IMR-90 (cell line): ENCODE results near the gene ZNF84. TPM values are rescaled to one million over a fixed set of nuclear protein-coding genes. Genes with fewer than 3 reads are reported as not detected.

ENCODE experiments used
- ATAC-seq: fragments of 200-7000 bp; cut with Tn5 transposase; 2 replicates; pipeline ENCODE4 v1.9.1; 2020; ENCODE audit warnings: low read depth, mild to moderate bottlenecking, moderate library complexity
- BruUV-seq: library from RNA; stranded (reverse); fragments of 400-500 nt; replicated peaks from 2 replicates; lab custom pipeline; 2021; lab: Mats Ljungman, UMichigan
- CTCF ChIA-PET: fragments of 300-600 bp; formaldehyde crosslinking; extraction: SDS; loops from one replicate; lab custom pipeline; 2021; ENCODE audit warnings: antibody characterized with exemption; lab: Yijun Ruan, JAX
- POLR2A ChIA-PET: fragments of 300-600 bp; sonication (Branson Sonifier 250); formaldehyde crosslinking; loops from one replicate; lab custom pipeline; 2022; ENCODE audit warnings: antibody characterized with exemption; ENCODE audit not compliant: unreplicated experiment; lab: Charles Lee
- DNase-seq: peaks from one replicate; pipeline ENCODE4 v3.0.0; 2013
- H2AFZ ChIP-seq: replicated peaks from 2 replicates; pipeline ENCODE3; 2013; ENCODE audit warnings: low read length, mild to moderate bottlenecking; ENCODE audit not compliant: poor library complexity
- H2AK5ac ChIP-seq: 2 replicates; pipeline ENCODE4 v1.6.1; 2013; ENCODE audit warnings: low read depth, low read length, inconsistent platforms
- H2AK9ac ChIP-seq: replicated peaks from 2 replicates; pipeline ENCODE3; 2013; ENCODE audit warnings: mild to moderate bottlenecking, low read depth, low read length, moderate library complexity; ENCODE audit not compliant: poor library complexity
- H2BK120ac ChIP-seq: 2 replicates; pipeline ENCODE4 v1.6.1; 2013; ENCODE audit warnings: low read depth, low read length, inconsistent platforms
- H2BK15ac ChIP-seq: 3 replicates; pipeline ENCODE4 v1.6.1; 2013; ENCODE audit warnings: low read depth, low read length, inconsistent platforms
- H2BK20ac ChIP-seq: 2 replicates; pipeline ENCODE4 v1.6.1; 2013; ENCODE audit warnings: low read depth, mild to moderate bottlenecking, inconsistent platforms, low read length, moderate library complexity
- H2BK5ac ChIP-seq: 2 replicates; pipeline ENCODE4 v1.6.1; 2013; ENCODE audit warnings: mild to moderate bottlenecking, low read depth, low read length, inconsistent platforms; ENCODE audit not compliant: poor library complexity, severe bottlenecking
- H3K14ac ChIP-seq: replicated peaks from 2 replicates; pipeline ENCODE4 v1.6.1; 2013; ENCODE audit warnings: low read depth, low read length, inconsistent platforms
- H3K18ac ChIP-seq: 2 replicates; pipeline ENCODE4 v1.6.1; 2013; ENCODE audit warnings: low read depth, low read length, control low read depth
- H3K23ac ChIP-seq: 2 replicates; pipeline ENCODE4 v1.6.1; 2013; ENCODE audit warnings: low read depth, low read length, inconsistent platforms
- H3K27ac ChIP-seq: 2 replicates; pipeline ENCODE4 v1.5.1; 2013; ENCODE audit warnings: mild to moderate bottlenecking, control low read depth, low read length; ENCODE audit not compliant: insufficient read depth
- H3K27me3 ChIP-seq: 2 replicates; pipeline ENCODE4 v1.6.1; 2013; ENCODE audit warnings: low read length; ENCODE audit not compliant: control insufficient read depth, insufficient read depth
- H3K36me3 ChIP-seq: 2 replicates; pipeline ENCODE4 v1.6.1; 2013; ENCODE audit warnings: low read length, mixed read lengths; ENCODE audit not compliant: control insufficient read depth, insufficient read depth
- H3K4ac ChIP-seq: 2 replicates; pipeline ENCODE4 v1.6.1; 2013; ENCODE audit warnings: low read depth, low read length, inconsistent platforms
- H3K4me1 ChIP-seq: 2 replicates; pipeline ENCODE4 v1.6.1; 2013; ENCODE audit warnings: low read length, mixed read lengths; ENCODE audit not compliant: control insufficient read depth, insufficient read depth
- H3K4me2 ChIP-seq: 2 replicates; pipeline ENCODE4 v1.6.1; 2013; ENCODE audit warnings: low read depth, mild to moderate bottlenecking, control low read depth, low read length, moderate library complexity
- H3K4me3 ChIP-seq: 2 replicates; pipeline ENCODE4 v1.5.1; 2013; ENCODE audit warnings: low read depth, mild to moderate bottlenecking, control low read depth, low read length, moderate library complexity; ENCODE audit not compliant: insufficient read depth
- H3K56ac ChIP-seq: 2 replicates; pipeline ENCODE4 v1.6.1; 2013; ENCODE audit warnings: low read length, inconsistent platforms; ENCODE audit not compliant: insufficient read depth; ENCODE audit errors: extremely low read depth
- H3K79me1 ChIP-seq, 2 experiments: 2 replicates each; pipeline ENCODE4 v1.6.1; 2013; ENCODE audit warnings: low read length in 2 of 2, inconsistent platforms in 1 of 2, low read depth in 1 of 2
- H3K9ac ChIP-seq: 2 replicates; pipeline ENCODE4 v1.6.1; 2013; ENCODE audit warnings: low read depth, low read length, control low read depth
- H3K9me1 ChIP-seq: 2 replicates; pipeline ENCODE4 v1.6.1; 2013; ENCODE audit warnings: low read length, inconsistent platforms; ENCODE audit not compliant: insufficient read depth
- H3K9me3 ChIP-seq: 2 replicates; pipeline ENCODE4 v1.6.1; 2013; ENCODE audit warnings: low read length; ENCODE audit not compliant: control insufficient read depth, insufficient read depth
- H4K20me1 ChIP-seq: 2 replicates; pipeline ENCODE4 v1.6.1; 2013; ENCODE audit warnings: low read length, inconsistent platforms; ENCODE audit not compliant: insufficient read depth
- H4K5ac ChIP-seq: 2 replicates; pipeline ENCODE4 v1.6.1; 2013; ENCODE audit warnings: mild to moderate bottlenecking, low read depth, low read length, control low read depth
- H4K8ac ChIP-seq, 2 experiments: 2 replicates each; pipeline ENCODE4 v1.6.1; 2013; ENCODE audit warnings: low read depth in 2 of 2, low read length in 2 of 2, control low read depth in 1 of 2, inconsistent platforms in 1 of 2
- H4K91ac ChIP-seq: 2 replicates; pipeline ENCODE4 v1.6.1; 2013; ENCODE audit warnings: low read depth, low read length, inconsistent platforms; ENCODE audit not compliant: insufficient read depth
- BHLHE40 ChIP-seq: fragments of 150-350 bp; IDR thresholded peaks from 2 replicates; pipeline ENCODE4 v1.6.1; 2016; ENCODE audit warnings: mild to moderate bottlenecking, low read depth, low read length
- WGBS, 2 experiments: methylation state at CpG; one replicate each; pipeline versions ENCODE4 v1.1.5 to v1.1.7; 2013; ENCODE audit warnings: missing lambda C conversion rate in 2 of 2; ENCODE audit not compliant: insufficient read length in 1 of 2; ENCODE audit errors: extremely low coverage in 2 of 2; 5-methylcytosine and 5-hydroxymethylcytosine counted together
- dilution Hi-C: fragments of 300-500 bp; cut with HindIII; formaldehyde crosslinking; loops from one replicate; pipeline ENCODE4 v1.14.3; 2018; ENCODE audit warnings: low sequenced_read_pairs; ENCODE audit not compliant: unreplicated experiment
- in situ Hi-C: fragments of 300-500 bp; cut with MboI; formaldehyde crosslinking; loops from 3 replicates; pipeline ENCODE4 v1.14.3; 2019; ENCODE audit warnings: low sequenced_read_pairs, inconsistent platforms, mixed read lengths
- intact Hi-C: fragments of 100-400 bp; cut with micrococcal nuclease; formaldehyde crosslinking; loops from 2 replicates; pipeline ENCODE4 v1.10.0; 2022
- polyA plus RNA-seq, 3 experiments: library from polyadenylated mRNA; depleted of rRNA; stranded (reverse); fragments of >200 nt; gene quantifications; 2 replicates each; pipeline ENCODE4 v1.2.3, GENCODE V29; 2012; ENCODE audit warnings: low replicate concordance in 1 of 3
- total RNA-seq: library from RNA; depleted of rRNA; stranded (reverse); fragments of >200 nt; gene quantifications from 2 replicates; pipeline ENCODE4 v1.2.3, GENCODE V29; 2012

Gene ZNF84
- total and polyA plus RNA-seq, 2 of the 4 experiments (the other 2 are of a cell fraction) = 14.9 to 38.5 TPM

- Histone ChIP-seq H3K18ac (no peak overlapping the region), H3K9me1 (no peaks in the 10 kb centered on the region), H3K23ac (no peak overlapping the region), H3K79me1 (no peaks in the 10 kb centered on the region; a peak in 1 of 4 replicates), H4K5ac (no peak overlapping the region), H2BK120ac (no peak overlapping the region), H2BK5ac (no peak overlapping the region), H3K36me3 (peaks cover 31% of the 10 kb centered on the region), H3K4me3 (no peak overlapping the region), H3K27me3 (no peaks in the 10 kb centered on the region), H3K14ac (no peak overlapping the region), H3K27ac (no peak overlapping the region), H3K4me2 (no peak overlapping the region), H2AK5ac (no peak overlapping the region), H2BK20ac (no peak overlapping the region), H3K56ac (no peak overlapping the region), H4K20me1 (no peaks in the 10 kb centered on the region), H2AK9ac (no peak overlapping the region), H3K9ac (no peak overlapping the region), H3K9me3 (peaks cover 84% of the 10 kb centered on the region), H2AFZ (no peak overlapping the region), H3K4ac (no peak overlapping the region), H4K91ac (no peak overlapping the region), H4K8ac (no peak overlapping the region), H2BK15ac (no peak overlapping the region), H3K4me1 (no peaks in the 10 kb centered on the region)
- dilution Hi-C loops = no loop called here
- ChIA-PET CTCF (no interaction called here), POLR2A (no interaction called here)
- BruUV-seq = no TSS peak
- no peak for TF ChIP-seq BHLHE40
- ATAC-seq (no peak), DNase-seq (no peak)
- in situ Hi-C loops = no loop called here
- intact Hi-C loops = no loop called here
- WGBS, 2 experiments = no CpG with 5 or more reads among the region's 3 CpGs
Measured at GRCh38 chr12:133105620-133106019, 68.3 kb downstream of the ZNF84 start.
